ENCODE results near the gene MBOAT1.

- TF ChIP-seq CTCF (IDR thresholded peaks at IDR 0.05; ENCODE audit: insufficient read depth, low read depth, low read length) (no peak), EZH2 (IDR thresholded peaks at IDR 0.05; ENCODE audit: insufficient read depth, low read length) (no peak)
Measured at GRCh38 chr6:20233007-20233730, 20.9 kb upstream of the MBOAT1 start.

Data from astrocyte (in vitro differentiated cells and primary cell).